HG03064 (cell line): ENCODE data around the gene RAB3B.
A peak's percentile ranks its signal among the peaks of the same experiment; 100 is the strongest.
"Not testable (repeated sequence)": the region's sequence is repeated elsewhere in the genome, so short reads cannot be mapped to it uniquely, and the experiment has no call there.

Experiments
- ATAC-seq: cut with Tn5 transposase; IDR thresholded peaks from one replicate; pipeline ENCODE4 v1.9.1; 2021; ENCODE audit warnings: low read depth; ENCODE audit not compliant: unreplicated experiment

RAB3B gene

GRCh38 chr1:51878308-51878615 is 112.2 kb downstream of the RAB3B start:
- ATAC-seq: peak; percentile 23

- no peak for ATAC-seq
Measured at GRCh38 chr1:51877434-51878307, 112.8 kb downstream of the RAB3B start.

- no peak for ATAC-seq
Measured at GRCh38 chr1:51875836-51876235, 114.7 kb downstream of the RAB3B start.

GRCh38 chr1:51875291-51875772 is 115.2 kb downstream of the RAB3B start:
- no peak for ATAC-seq

GRCh38 chr1:51873270-51873669 is 117.2 kb downstream of the RAB3B start:
- ATAC-seq: not testable (repeated sequence)

GRCh38 chr1:51871351-51871975 is 119.0 kb downstream of the RAB3B start:
- ATAC-seq: no peak

GRCh38 chr1:51870603-51871350 is 119.7 kb downstream of the RAB3B start:
- no peak for ATAC-seq

- ATAC-seq: no peak
Measured at GRCh38 chr1:51867479-51868232, 122.8 kb downstream of the RAB3B start.

- peak; percentile 56 for ATAC-seq
Measured at GRCh38 chr1:51863384-51863783, 127.1 kb downstream of the RAB3B start.

GRCh38 chr1:51861669-51862068 is 128.8 kb downstream of the RAB3B start:
- ATAC-seq: no peak

GRCh38 chr1:51859735-51860134 is 130.8 kb downstream of the RAB3B start:
- no peak for ATAC-seq

- no peak for ATAC-seq
Measured at GRCh38 chr1:51859333-51859732, 131.2 kb downstream of the RAB3B start.

GRCh38 chr1:51858892-51859291 is 131.6 kb downstream of the RAB3B start:
- no peak for ATAC-seq
